Measurements from ENCODE around the gene PRMT5.
"Not testable (repeated sequence)": the region's sequence is repeated elsewhere in the genome, so short reads cannot be mapped to it uniquely, and the experiment has no call there.

PRMT5 gene

GRCh38 chr14:22919601-22919921 is 9.6 kb downstream of the PRMT5 start:
- TF ChIP-seq CTCF (IDR thresholded peaks at IDR 0.05; ENCODE audit: low read depth, low read length, missing control alignments) = no peak
- no peak for DNase-seq (ENCODE audit: low read depth)
- H3K4me3 ChIP-seq (ENCODE audit: low read depth, low read length) = peak overlapping the region; percentile 42

GRCh38 chr14:22918804-22919600 is 10.2 kb downstream of the PRMT5 start, which contains the start of gene RBM23:
TSS of gene RBM23 (minus strand) at chr14:22919149.
- no peak for TF ChIP-seq CTCF (IDR thresholded peaks at IDR 0.05; ENCODE audit: low read depth, low read length, missing control alignments)
- peak within 1 kb of the TSS; percentile 89 for H3K4me3 ChIP-seq (ENCODE audit: low read depth, low read length)
- peak; percentile 100 for DNase-seq (ENCODE audit: low read depth)

GRCh38 chr14:22915886-22916521 is 13.2 kb downstream of the PRMT5 start:
- H3K4me3 ChIP-seq (ENCODE audit: low read depth, low read length) = no peak overlapping the region
- DNase-seq (ENCODE audit: low read depth) = no peak
- no peak for TF ChIP-seq CTCF (IDR thresholded peaks at IDR 0.05; ENCODE audit: low read depth, low read length, missing control alignments)

- not testable (repeated sequence) for H3K4me3 ChIP-seq (ENCODE audit: low read depth, low read length); DNase-seq (ENCODE audit: low read depth)
Observed at GRCh38 chr14:22914836-22915235, 14.3 kb downstream of the PRMT5 start.

- TF ChIP-seq CTCF (IDR thresholded peaks at IDR 0.05; ENCODE audit: low read depth, low read length, missing control alignments) = no peak
- H3K4me3 ChIP-seq (ENCODE audit: low read depth, low read length) = no peak overlapping the region
- DNase-seq (ENCODE audit: low read depth) = no peak
Observed at GRCh38 chr14:22910916-22911315, 18.3 kb downstream of the PRMT5 start.

GRCh38 chr14:22908601-22909000 is 20.6 kb downstream of the PRMT5 start:
- TF ChIP-seq CTCF (IDR thresholded peaks at IDR 0.05; ENCODE audit: low read depth, low read length, missing control alignments) = no peak
- no peak overlapping the region for H3K4me3 ChIP-seq (ENCODE audit: low read depth, low read length)
- DNase-seq (ENCODE audit: low read depth) = no peak

- no peak for DNase-seq (ENCODE audit: low read depth)
- TF ChIP-seq CTCF (IDR thresholded peaks at IDR 0.05; ENCODE audit: low read depth, low read length, missing control alignments) = no peak
- H3K4me3 ChIP-seq (ENCODE audit: low read depth, low read length) = no peak overlapping the region
Observed at GRCh38 chr14:22907429-22907828, 21.7 kb downstream of the PRMT5 start.

Data from GM12864 (cell line).